ENCODE data around the gene THBS2.
"Not testable (repeated sequence)": the region's sequence is repeated elsewhere in the genome, so short reads cannot be mapped to it uniquely, and the experiment has no call there.

Gene THBS2

GRCh38 chr6:169253337-169254238, at the start of gene THBS2:
Gene THBS2, minus strand, starts transcription at chr6:169253846. Its CDS starts 3,062 bp downstream, at chr6:169250784.
- Mint-ChIP-seq H3K27me3 (ENCODE audit: low read depth) (peaks cover 52% of the 10 kb centered on the region), H3K9me3 (no peaks in the 10 kb centered on the region), H3K4me3 (no peak within 1 kb of the TSS), H3K36me3 (ENCODE audit: low read depth) (no peaks in the 10 kb centered on the region), H3K27ac (no peak within 1 kb of the TSS), H3K4me1 (ENCODE audit: low read depth) (peaks cover 3% of the 10 kb centered on the region)

DNA sequence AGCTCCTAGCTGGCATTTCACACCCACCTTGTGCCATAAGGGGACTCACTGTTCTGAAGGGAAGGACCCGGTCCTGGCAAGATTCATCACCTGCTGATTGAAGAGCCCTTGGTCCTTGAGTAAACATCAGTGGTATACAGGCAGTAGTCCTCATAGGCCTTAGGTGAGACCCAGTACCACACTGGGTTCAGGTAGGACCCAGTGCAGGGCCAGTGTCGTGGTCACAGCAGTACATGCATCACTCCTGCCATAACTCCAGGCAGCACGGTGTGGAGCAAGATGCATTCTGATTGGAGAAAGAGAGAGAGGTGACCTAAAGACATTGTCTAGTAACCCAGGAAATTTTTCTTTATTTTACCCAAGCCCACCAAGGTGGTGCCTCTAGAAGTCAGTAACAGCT, 49.1 kb upstream of the THBS2 start:
- Mint-ChIP-seq H3K4me1 (ENCODE audit: low read depth) (no peaks in the 10 kb centered on the region), H3K4me3 (no peak overlapping the region), H3K36me3 (ENCODE audit: low read depth) (no peaks in the 10 kb centered on the region), H3K9me3 (no peaks in the 10 kb centered on the region), H3K27me3 (ENCODE audit: low read depth) (peaks cover 4% of the 10 kb centered on the region), H3K27ac (no peak overlapping the region)

- no peak overlapping the region for H3K4me3 Mint-ChIP-seq
- peaks cover 4% of the 10 kb centered on the region for H3K27me3 Mint-ChIP-seq (ENCODE audit: low read depth)
Observed at GRCh38 chr6:169302255-169302654, 48.6 kb upstream of the THBS2 start.

DNA sequence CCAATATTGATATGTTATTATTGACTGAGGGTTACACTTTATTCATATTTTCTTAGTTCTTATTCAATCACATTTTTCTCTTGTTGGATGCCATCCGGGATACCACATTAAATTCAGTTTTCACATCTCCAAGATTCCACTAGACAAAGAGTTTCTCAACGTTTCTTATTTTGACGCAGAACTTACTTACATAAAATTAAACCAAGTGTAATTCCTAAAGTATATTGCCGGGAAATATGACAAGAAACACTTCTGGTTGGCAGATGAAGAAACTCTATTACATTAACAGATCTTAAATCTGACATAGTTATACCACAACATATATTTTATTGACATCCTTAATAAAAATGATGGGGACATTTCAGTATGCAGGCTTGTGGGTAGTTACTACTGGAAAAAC, 47.3 kb upstream of the THBS2 start:
- Mint-ChIP-seq H3K4me1 (ENCODE audit: low read depth) (no peaks in the 10 kb centered on the region), H3K27me3 (ENCODE audit: low read depth) (peaks cover 4% of the 10 kb centered on the region), H3K36me3 (ENCODE audit: low read depth) (no peaks in the 10 kb centered on the region), H3K4me3 (no peak overlapping the region), H3K27ac (no peak overlapping the region), H3K9me3 (no peaks in the 10 kb centered on the region)

More at GRCh38 chr6:169302255-169302654, 48.6 kb upstream of the THBS2 start:
- Mint-ChIP-seq H3K36me3 (ENCODE audit: low read depth) (no peaks in the 10 kb centered on the region), H3K27ac (no peak overlapping the region), H3K9me3 (no peaks in the 10 kb centered on the region), H3K4me1 (ENCODE audit: low read depth) (no peaks in the 10 kb centered on the region)

DNA sequence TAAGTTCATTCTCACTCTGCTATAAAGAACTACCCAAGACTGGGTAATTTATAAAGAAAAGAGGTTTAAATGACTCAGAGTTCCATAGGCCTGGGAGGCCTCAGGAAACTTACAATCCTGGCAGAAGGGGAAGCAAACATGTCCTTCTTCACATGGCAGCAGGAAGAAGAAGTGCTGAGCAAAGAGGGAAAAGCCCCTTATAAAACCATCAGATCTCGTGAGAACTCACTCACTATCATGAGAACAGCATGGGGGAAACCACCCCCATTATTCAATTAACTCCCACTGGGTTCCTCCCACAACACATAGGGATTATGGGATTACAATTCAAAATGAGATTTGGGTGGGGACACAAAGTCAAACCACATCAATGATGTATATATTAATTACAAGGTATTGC, 45.0 kb upstream of the THBS2 start:
- not testable (repeated sequence) for H3K27ac Mint-ChIP-seq; H3K4me1 Mint-ChIP-seq (ENCODE audit: low read depth); H3K27me3 Mint-ChIP-seq (ENCODE audit: low read depth); H3K9me3 Mint-ChIP-seq; H3K4me3 Mint-ChIP-seq; H3K36me3 Mint-ChIP-seq (ENCODE audit: low read depth)

DNA sequence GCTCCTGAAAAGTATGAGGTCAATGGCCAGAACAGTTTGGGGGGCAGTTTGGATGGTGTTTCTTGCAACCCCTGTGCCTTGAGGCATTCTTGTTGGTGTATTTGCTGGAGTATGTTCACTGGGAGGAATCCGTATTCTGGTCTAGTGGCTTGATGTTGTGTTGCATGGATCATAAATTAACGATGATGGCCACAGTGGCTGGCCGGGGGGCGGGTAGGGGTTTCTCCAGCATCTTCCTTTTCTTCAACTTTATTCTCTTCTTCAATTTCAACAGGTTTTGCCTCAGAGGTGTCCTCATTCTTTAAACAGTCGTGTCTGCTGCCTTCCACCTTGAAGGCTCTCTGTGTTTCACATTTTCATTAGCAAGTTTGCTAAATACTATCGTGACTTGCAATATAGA, 43.0 kb upstream of the THBS2 start:
- no peaks in the 10 kb centered on the region for H3K9me3 Mint-ChIP-seq
- H3K4me3 Mint-ChIP-seq = no peak overlapping the region
- no peak overlapping the region for H3K27ac Mint-ChIP-seq
- H3K36me3 Mint-ChIP-seq (ENCODE audit: low read depth) = no peaks in the 10 kb centered on the region
- H3K4me1 Mint-ChIP-seq (ENCODE audit: low read depth) = no peaks in the 10 kb centered on the region
- H3K27me3 Mint-ChIP-seq (ENCODE audit: low read depth) = no peaks in the 10 kb centered on the region

- Mint-ChIP-seq H3K4me3 (no peak overlapping the region), H3K4me1 (ENCODE audit: low read depth) (no peaks in the 10 kb centered on the region), H3K9me3 (no peaks in the 10 kb centered on the region), H3K27me3 (ENCODE audit: low read depth) (no peaks in the 10 kb centered on the region), H3K27ac (no peak overlapping the region), H3K36me3 (ENCODE audit: low read depth) (no peaks in the 10 kb centered on the region)
Observed at GRCh38 chr6:169296170-169296569, 42.5 kb upstream of the THBS2 start.

DNA sequence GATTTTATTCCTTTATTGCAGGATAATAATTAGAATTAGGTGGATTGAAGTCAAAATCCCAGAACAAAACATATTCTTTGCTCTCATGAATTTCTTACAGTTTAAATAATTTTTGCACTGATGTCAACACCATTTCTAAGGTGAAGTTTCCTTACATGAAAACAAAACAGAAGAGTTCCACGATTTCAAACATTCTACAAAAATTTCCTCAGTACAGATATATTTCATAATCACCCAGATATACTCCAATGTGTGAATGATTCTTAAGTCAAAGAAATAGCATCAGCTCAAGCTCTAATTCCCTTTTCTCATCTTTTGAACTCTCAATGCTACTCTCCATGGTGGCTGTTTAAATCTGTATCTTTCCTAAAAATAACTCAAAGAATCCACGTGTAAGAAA, 39.5 kb upstream of the THBS2 start:
- no peak overlapping the region for H3K4me3 Mint-ChIP-seq
- H3K36me3 Mint-ChIP-seq (ENCODE audit: low read depth) = no peaks in the 10 kb centered on the region
- H3K4me1 Mint-ChIP-seq (ENCODE audit: low read depth) = no peaks in the 10 kb centered on the region
- H3K9me3 Mint-ChIP-seq = no peaks in the 10 kb centered on the region
- no peak overlapping the region for H3K27ac Mint-ChIP-seq
- H3K27me3 Mint-ChIP-seq (ENCODE audit: low read depth) = no peaks in the 10 kb centered on the region

DNA sequence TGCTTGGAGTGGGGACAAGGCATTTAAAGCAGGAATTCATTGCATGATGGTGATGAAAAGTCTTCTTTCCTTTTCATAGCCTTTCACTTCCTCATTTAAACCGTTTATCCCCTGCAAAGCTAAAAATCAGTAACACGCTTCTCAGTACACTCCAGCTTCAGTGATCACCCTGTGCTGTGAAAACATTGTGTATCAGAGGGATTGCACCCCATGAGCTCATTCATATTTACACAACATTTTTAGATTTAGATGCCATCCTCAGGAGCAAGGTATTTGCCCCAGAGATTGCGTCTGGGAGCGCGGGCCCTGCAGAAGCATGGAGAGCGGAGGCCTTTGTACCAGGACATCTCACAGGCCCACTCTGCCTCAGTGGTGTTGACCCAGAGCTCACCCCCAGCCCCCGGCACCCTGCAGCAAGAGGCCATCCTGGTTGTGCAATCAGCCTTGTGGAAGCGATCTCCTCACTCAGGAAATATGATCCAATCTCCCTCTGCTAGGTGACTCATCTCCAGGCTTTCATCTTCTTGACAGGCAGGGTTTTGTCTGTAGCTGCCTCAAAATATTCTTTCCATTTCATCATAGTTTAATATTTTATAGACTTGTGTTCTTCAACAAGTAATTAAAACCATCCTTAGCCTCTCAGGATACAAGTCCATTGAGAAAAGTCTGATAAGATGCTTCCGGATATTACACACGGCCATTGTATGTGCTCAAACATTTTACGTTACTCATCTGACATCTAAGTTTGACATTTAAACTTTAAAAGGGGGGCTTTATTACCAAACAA, 38.9 kb upstream of the THBS2 start:
- no peaks in the 10 kb centered on the region for H3K27me3 Mint-ChIP-seq (ENCODE audit: low read depth)
- H3K4me3 Mint-ChIP-seq = no peak overlapping the region
- no peaks in the 10 kb centered on the region for H3K36me3 Mint-ChIP-seq (ENCODE audit: low read depth)
- no peak overlapping the region for H3K27ac Mint-ChIP-seq
- no peaks in the 10 kb centered on the region for H3K4me1 Mint-ChIP-seq (ENCODE audit: low read depth)
- H3K9me3 Mint-ChIP-seq = no peaks in the 10 kb centered on the region

DNA sequence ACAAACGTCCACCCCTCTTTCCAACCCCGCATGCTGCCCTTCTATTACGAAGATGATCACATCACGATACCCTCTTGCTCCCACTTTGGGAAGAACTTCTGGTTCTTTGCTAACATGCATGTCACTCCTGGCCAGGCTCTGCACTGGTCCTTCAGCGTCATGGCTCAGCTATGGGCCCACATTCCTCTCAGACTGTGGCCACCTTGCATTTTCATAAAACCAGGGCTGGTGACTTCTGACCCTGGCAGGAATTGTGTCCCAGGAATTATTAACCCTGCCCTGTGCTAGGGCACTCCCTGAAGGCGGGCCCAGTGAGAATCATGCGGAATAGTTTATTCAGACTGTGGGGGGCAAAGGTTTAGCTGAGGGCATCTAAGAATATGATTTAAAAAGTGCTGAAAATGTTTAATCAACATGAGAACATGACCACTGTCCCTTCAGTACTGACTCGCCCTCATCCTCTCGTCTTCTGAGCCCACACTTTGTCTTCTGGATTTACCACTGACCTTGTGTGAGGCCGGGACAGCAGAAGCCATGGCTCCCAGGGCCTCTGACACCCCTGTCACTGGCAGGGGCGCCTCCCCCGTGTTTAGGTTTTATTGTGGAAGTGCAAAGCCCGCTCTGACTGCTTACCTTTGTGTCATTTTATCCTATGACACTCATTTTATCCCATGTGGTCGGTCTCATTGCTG, 38.1 kb upstream of the THBS2 start:
- Mint-ChIP-seq H3K36me3 (ENCODE audit: low read depth) (no peaks in the 10 kb centered on the region), H3K27me3 (ENCODE audit: low read depth) (no peaks in the 10 kb centered on the region), H3K4me3 (no peak overlapping the region), H3K27ac (no peak overlapping the region), H3K4me1 (ENCODE audit: low read depth) (no peaks in the 10 kb centered on the region), H3K9me3 (no peaks in the 10 kb centered on the region)

- Mint-ChIP-seq H3K27ac (no peak overlapping the region), H3K9me3 (no peaks in the 10 kb centered on the region), H3K36me3 (ENCODE audit: low read depth) (no peaks in the 10 kb centered on the region), H3K4me3 (no peak overlapping the region), H3K4me1 (ENCODE audit: low read depth) (no peaks in the 10 kb centered on the region), H3K27me3 (ENCODE audit: low read depth) (no peaks in the 10 kb centered on the region)
Observed at GRCh38 chr6:169291148-169291547, 37.5 kb upstream of the THBS2 start.

DNA sequence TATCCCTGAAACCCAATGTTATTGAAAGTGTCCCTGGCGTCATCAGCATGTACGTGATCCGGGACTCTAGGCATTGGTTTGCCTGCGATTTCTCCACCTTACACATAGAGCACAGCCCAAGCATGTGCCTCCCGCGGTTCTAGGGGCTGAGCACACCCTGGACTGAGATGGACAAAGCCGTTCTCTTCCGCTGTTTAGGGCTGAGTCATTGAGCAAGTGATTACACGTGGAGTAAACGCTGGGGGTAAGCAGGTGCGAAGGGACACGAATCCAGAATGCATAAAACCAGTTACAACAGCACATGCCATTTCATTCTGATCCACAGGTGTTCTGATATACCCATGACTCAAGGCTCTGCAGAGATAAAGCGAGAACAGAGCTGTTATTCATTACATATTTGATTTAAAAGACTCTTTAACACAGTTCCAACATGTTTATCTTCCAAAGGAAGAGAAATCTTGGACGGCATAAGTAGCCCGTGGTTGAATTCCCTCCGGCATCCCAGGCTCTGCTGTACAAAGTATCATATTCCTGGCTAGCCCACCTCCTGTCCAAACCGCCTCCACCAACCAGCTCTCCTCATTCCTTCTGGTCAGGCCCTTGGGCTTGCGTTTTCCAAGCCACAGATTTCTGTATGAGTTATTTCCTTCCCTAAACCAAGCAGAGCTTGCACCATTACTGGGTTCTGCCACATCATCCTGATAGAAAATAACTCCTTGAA, 36.1 kb upstream of the THBS2 start:
- Mint-ChIP-seq H3K4me3 (no peak overlapping the region), H3K36me3 (ENCODE audit: low read depth) (no peaks in the 10 kb centered on the region), H3K27me3 (ENCODE audit: low read depth) (no peaks in the 10 kb centered on the region), H3K4me1 (ENCODE audit: low read depth) (no peaks in the 10 kb centered on the region), H3K27ac (no peak overlapping the region), H3K9me3 (no peaks in the 10 kb centered on the region)

- H3K36me3 Mint-ChIP-seq (ENCODE audit: low read depth) = no peaks in the 10 kb centered on the region
- no peaks in the 10 kb centered on the region for H3K4me1 Mint-ChIP-seq (ENCODE audit: low read depth)
- no peaks in the 10 kb centered on the region for H3K9me3 Mint-ChIP-seq
- no peak overlapping the region for H3K27ac Mint-ChIP-seq
- H3K27me3 Mint-ChIP-seq (ENCODE audit: low read depth) = no peaks in the 10 kb centered on the region
- no peak overlapping the region for H3K4me3 Mint-ChIP-seq
Observed at GRCh38 chr6:169289257-169289618, 35.6 kb upstream of the THBS2 start.

DNA sequence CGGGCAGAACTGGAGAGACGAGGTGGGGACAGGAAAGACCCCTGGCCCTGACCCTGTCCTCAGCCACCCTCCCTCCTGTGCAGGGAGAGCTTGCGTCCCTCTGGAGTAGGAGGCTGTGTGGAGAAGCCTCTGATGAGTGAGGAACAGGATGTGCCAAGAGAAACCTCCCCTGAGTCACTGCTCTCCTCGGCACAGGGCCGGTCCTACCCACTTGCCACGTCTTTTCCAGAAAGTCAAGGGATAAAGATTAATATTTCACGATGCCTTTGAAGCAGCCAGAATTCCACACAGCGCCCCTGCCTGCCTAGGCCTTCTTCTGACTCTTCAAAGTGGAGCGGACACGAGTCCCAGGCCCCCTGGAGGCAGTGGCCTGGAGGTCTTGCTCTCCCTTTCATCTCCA, 34.9 kb upstream of the THBS2 start:
- Mint-ChIP-seq H3K27me3 (ENCODE audit: low read depth) (no peaks in the 10 kb centered on the region), H3K4me1 (ENCODE audit: low read depth) (no peaks in the 10 kb centered on the region), H3K36me3 (ENCODE audit: low read depth) (no peaks in the 10 kb centered on the region), H3K4me3 (no peak overlapping the region), H3K27ac (no peak overlapping the region), H3K9me3 (no peaks in the 10 kb centered on the region)

Data from T-helper 1 cell treated with Interleukin-12 subunit alpha and Interleukin-12 subunit beta and Interleukin-4 antibody, amounts not matched to agents 30 μg/mL and 1 μg/mL, for 36 hours (primary cell).